Naive thymus-derived CD8-positive, alpha-beta T cell (primary cell): ENCODE results near the gene IFNG-AS1. TPM values are rescaled to one million over a fixed set of nuclear protein-coding genes. Genes with fewer than 3 reads are reported as not detected.
A peak's percentile ranks its signal among the peaks of the same experiment; 100 is the strongest.

ENCODE experiments used
- ATAC-seq, 2 donors: fragments of 150-1000 bp; cut with Tn5 transposase in 1 of 2; sonication (Bioruptor Pico), chemical (Tn5 transposase) in 1 of 2; 1 replicate in 1 of 2; 2 replicates in 1 of 2; pipeline ENCODE4 v1.10.0; 2021; ENCODE audit warnings: mild to moderate bottlenecking in 2 of 2, moderate library complexity in 2 of 2
- POLR2A ChIA-PET: fragments of 350-600 bp; sonication (Branson Sonifier 250); formaldehyde crosslinking; loops from one replicate; lab custom pipeline; 2021; ENCODE audit warnings: antibody characterized with exemption; lab: Charles Lee
- DNase-seq, 10 donors: peaks; one replicate each; pipeline versions ENCODE4 v3.0.0 to v3.0.0-alpha.2; 2020 to 2022
- H3K27ac Mint-ChIP-seq, 10 donors: one replicate each; pipeline ENCODE4 v1.8.0; 2020 to 2022; ENCODE audit warnings: mild to moderate bottlenecking in 10 of 10, mixed read lengths in 10 of 10, moderate library complexity in 4 of 10, inconsistent platforms in 1 of 10
- H3K27me3 Mint-ChIP-seq, 5 donors: one replicate each; pipeline ENCODE4 v1.8.0; 2021 to 2022; ENCODE audit warnings: mixed read lengths in 5 of 5
- H3K36me3 Mint-ChIP-seq, 3 donors: one replicate each; pipeline ENCODE4 v1.8.0; 2020 to 2022; ENCODE audit warnings: mixed read lengths in 3 of 3, mild to moderate bottlenecking in 2 of 3, inconsistent platforms in 1 of 3
- H3K4me1 Mint-ChIP-seq, 4 donors: one replicate each; pipeline ENCODE4 v1.8.0; 2021 to 2022; ENCODE audit warnings: mixed read lengths in 4 of 4
- H3K4me3 Mint-ChIP-seq, 10 donors: one replicate each; pipeline ENCODE4 v1.8.0; 2020 to 2022; ENCODE audit warnings: mild to moderate bottlenecking in 10 of 10, mixed read lengths in 10 of 10, moderate library complexity in 6 of 10, inconsistent platforms in 1 of 10
- H3K9me3 Mint-ChIP-seq, 9 donors: one replicate each; pipeline ENCODE4 v1.8.0; 2020 to 2022; ENCODE audit warnings: mixed read lengths in 9 of 9, mild to moderate bottlenecking in 3 of 9, inconsistent platforms in 1 of 9, moderate library complexity in 1 of 9
- polyA plus RNA-seq, 3 donors: library from polyadenylated mRNA; unstranded; fragments of 300-500 nt; fragmentation: Illumina TruSeq; gene quantifications; one replicate each; pipeline ENCODE4 v1.2.3, GENCODE V29; 2021
- total RNA-seq, 8 experiments: library from RNA in 2 of 8; stranded (reverse) in 2 of 8; gene quantifications; one replicate each; pipeline ENCODE4 v1.2.3 and lab custom pipeline; 2021 to 2026

Gene IFNG-AS1
- total and polyA plus RNA-seq, 5 experiments from 2014 or later, result 0.88 to 3.1 (median 1.9) TPM

DNA sequence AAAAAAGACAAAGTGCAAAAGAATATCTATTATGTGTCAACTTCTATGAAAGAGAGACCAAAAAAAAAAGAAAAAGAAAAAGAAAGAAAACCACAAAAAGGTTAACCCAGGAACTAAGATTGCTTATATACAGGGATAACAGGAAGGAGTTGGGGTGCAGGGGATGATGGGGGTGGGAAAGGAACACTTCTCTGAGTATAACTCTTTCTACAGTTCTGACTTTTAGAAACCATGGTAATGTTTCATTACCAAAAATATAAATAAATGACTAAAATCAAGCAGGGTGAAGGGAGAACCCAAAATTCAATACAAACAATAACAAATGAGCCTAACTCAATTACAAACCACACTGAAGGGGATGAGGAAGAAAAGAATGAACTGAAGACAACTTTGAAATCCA lies 9.1 kb downstream of the IFNG-AS1 start:
- peaks cover 0 to 6% (median 0%) of the 10 kb centered on the region in 3 donors for H3K36me3 Mint-ChIP-seq
- POLR2A ChIA-PET, result no interaction called here
- no peak for ATAC-seq
- H3K27ac Mint-ChIP-seq, result peak overlapping the region in 1 of 10 donors; percentile 3
- H3K4me1 Mint-ChIP-seq, result peaks cover 8 to 16% (median 12%) of the 10 kb centered on the region in 4 donors
- no peak for DNase-seq
- no peaks in the 10 kb centered on the region for H3K27me3 Mint-ChIP-seq
- no peaks in the 10 kb centered on the region for H3K9me3 Mint-ChIP-seq
- peak overlapping the region in 1 of 10 donors; percentile 0 for H3K4me3 Mint-ChIP-seq

DNA sequence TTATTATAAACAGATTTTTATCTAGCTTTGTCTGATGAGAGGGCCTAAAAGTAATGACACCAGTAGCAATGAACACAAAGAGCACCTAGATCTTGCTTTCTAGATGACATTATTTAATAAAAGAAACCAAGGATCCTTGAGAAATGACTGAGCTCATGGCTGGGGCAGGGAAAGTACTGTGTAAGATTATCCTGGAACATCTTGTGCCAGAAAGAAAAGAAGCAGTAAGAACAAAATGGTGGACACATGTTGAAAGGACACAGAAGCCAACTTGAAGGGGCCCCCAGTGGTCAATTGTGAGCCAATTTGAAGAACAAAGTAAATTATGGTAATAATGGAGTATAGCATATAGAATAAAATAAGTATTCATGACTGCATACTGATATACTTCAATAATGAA lies 10.0 kb downstream of the IFNG-AS1 start:
- ATAC-seq (no peak), DNase-seq (no peak)
- POLR2A ChIA-PET, result no interaction called here
- Mint-ChIP-seq H3K4me1 (peaks cover 8 to 16% (median 10%) of the 10 kb centered on the region in 4 donors), H3K27ac (no peak overlapping the region), H3K9me3 (no peaks in the 10 kb centered on the region), H3K36me3 (peaks cover 0 to 6% (median 0%) of the 10 kb centered on the region in 3 donors), H3K4me3 (no peak overlapping the region), H3K27me3 (no peaks in the 10 kb centered on the region)

DNA sequence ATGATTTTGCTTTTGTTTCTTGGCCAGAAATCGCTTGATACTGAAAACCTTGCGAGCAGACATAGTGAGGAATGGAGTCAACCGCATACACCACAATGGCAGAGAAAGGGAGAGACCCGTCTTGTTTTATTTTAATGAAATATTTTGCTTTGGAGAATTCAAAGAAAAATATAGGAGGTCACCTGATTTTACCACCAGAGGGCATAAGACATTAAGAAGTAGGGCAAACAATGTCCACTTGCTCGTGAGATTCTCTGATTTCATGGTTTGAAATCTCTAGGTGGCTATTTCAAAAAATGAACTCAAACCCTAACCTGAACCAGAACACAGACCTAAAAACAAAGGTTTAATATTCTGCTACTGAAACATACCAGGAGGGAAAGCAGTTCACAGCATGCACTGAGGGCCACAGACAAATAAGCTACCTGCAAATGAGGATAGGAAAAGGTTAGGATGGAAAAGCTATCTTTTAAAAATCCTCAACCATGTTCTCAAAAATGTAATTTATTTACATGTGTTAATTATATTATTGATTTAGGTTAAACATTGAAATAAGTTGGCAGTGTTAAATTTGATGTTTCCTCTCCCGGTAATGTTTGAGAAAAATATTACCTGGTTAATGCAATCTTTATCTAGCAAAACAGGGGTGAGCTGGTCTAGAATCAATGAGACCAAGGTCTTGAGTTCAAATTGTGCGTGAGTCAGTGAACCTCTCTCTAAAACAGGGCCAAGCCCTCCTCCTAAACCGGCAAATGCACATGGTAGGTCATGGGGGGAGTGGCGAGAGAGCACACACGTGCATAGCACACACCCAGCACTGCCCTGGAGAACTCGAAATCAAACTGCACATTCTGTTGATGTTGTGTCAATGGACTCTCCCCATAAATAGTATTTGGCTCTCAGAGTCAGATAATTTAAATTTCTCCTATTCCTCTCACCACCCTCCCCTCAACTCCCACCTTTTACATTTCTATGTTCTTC lies 12.5 kb downstream of the IFNG-AS1 start:
- Mint-ChIP-seq H3K27me3 (no peaks in the 10 kb centered on the region), H3K4me1 (peaks cover 7 to 14% (median 9%) of the 10 kb centered on the region in 4 donors), H3K4me3 (no peak overlapping the region), H3K9me3 (no peaks in the 10 kb centered on the region), H3K27ac (no peak overlapping the region), H3K36me3 (no peaks in the 10 kb centered on the region)
- POLR2A ChIA-PET, result no interaction called here
- peak in 1 of 10 donors; percentile 13 for DNase-seq
- no peak for ATAC-seq

DNA sequence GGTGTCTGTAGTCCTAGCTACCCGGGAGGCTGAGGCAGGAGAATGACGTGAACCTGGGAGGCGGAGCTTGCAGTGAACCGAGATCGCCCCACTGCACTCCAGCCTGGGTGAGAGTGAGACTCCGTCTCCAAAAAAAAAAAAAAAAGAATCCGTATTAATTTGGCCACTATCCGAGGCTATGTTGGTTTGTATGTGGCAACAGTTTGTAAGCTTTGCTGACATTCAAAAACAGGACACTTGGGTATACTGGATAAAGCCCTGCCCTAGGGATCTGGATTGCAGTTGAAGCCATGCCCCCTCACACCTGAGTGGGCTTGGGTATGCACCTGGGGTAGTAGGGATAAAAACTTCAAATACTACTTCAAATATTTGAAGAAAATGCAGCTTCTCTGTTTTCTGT lies 14.5 kb downstream of the IFNG-AS1 start:
- H3K27ac Mint-ChIP-seq, result no peak overlapping the region
- ATAC-seq (no peak), DNase-seq (no peak)
- H3K9me3 Mint-ChIP-seq, result no peaks in the 10 kb centered on the region
- no peaks in the 10 kb centered on the region for H3K36me3 Mint-ChIP-seq
- peaks cover 0 to 3% (median under 1%) of the 10 kb centered on the region in 4 donors for H3K4me1 Mint-ChIP-seq
- POLR2A ChIA-PET, result interaction anchor here (0.6 kb wide), 1 partner anchor 58 kb away, joined by 3 read pairs; no protein-coding TSS in a partner anchor
- no peaks in the 10 kb centered on the region for H3K27me3 Mint-ChIP-seq
- H3K4me3 Mint-ChIP-seq, result no peak overlapping the region

DNA sequence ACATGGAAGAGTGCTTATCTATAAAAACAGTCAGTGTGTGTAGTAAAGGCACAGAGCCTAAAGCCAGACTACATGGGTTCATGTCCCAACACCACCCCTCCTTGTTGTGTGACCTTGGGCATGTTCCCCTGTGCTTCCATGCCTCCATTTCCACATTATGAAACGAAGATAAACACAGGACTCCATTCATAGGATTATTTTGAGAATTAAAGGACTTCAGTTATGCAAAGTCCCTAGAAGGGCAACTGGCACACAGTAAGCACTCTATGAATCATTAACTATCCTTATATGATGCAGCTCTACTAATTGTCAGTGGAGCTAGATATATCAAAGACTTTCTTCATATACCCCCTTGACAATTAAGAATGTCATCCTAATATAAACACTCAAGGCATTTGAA lies 17.8 kb downstream of the IFNG-AS1 start:
- H3K9me3 Mint-ChIP-seq, result no peaks in the 10 kb centered on the region
- no peak for ATAC-seq
- DNase-seq, result no peak
- H3K27ac Mint-ChIP-seq, result peak overlapping the region in 1 of 10 donors; percentile 29
- no peaks in the 10 kb centered on the region for H3K27me3 Mint-ChIP-seq
- H3K4me3 Mint-ChIP-seq, result no peak overlapping the region
- POLR2A ChIA-PET, result no interaction called here
- H3K36me3 Mint-ChIP-seq, result peaks cover 0 to 2% (median 0%) of the 10 kb centered on the region in 3 donors
- H3K4me1 Mint-ChIP-seq, result peaks cover 1 to 9% (median 2%) of the 10 kb centered on the region in 4 donors

DNA sequence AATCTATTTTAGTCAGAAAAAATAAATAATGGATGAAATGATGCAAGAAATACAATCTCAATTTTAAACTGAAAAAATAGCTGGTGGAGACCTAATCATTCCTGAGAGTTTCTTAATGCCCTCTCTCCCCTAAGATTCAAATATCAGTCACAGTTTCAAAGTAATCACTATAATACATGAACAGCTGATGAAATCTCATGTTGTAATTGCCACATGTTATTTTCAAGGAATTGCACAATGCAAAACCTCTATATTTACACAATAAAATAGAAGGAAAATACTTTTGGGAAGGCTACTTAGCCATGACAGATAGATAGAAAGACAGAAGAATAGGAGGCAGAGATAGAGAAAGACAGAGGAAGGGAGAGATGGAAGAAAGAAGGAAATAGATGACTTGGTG lies 18.2 kb downstream of the IFNG-AS1 start:
- peaks cover 2 to 13% (median 4%) of the 10 kb centered on the region in 4 donors for H3K4me1 Mint-ChIP-seq
- H3K27ac Mint-ChIP-seq, result no peak overlapping the region
- no peak for DNase-seq
- no peaks in the 10 kb centered on the region for H3K27me3 Mint-ChIP-seq
- POLR2A ChIA-PET, result no interaction called here
- no peaks in the 10 kb centered on the region for H3K9me3 Mint-ChIP-seq
- no peak for ATAC-seq
- H3K4me3 Mint-ChIP-seq, result no peak overlapping the region
- H3K36me3 Mint-ChIP-seq, result peaks cover 0 to 2% (median 0%) of the 10 kb centered on the region in 3 donors

DNA sequence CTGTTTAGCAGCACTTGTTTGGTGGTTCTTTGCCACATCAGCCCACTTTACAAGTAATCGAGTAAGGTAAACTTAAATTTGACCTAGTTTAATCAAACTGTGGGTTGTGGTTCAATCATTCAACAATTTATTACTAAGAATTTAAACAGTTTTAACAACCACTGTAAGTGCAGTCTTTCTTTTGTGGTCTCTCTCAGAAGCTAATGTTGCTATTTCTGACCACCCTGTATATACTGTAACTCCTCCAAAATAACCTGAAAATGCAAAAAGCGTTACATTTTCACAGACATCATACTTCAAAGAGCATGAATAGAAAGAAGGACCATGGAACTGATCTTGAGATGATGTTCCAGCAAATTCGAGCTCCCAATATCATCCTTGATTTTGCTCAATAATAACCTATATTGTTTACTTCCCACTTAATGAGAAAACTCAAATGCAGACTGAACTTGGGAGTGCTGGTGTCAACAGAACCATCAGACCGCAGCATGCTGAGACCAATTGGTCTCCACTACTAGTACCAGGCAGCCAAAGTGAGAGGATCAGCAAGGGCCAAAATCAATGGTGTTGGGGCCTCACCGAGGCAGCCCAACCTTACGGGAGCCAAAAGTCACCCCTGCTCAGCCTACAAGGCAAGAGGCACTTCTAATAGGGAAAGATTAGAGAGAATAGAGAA lies 22.1 kb downstream of the IFNG-AS1 start:
- DNase-seq (no peak), ATAC-seq (no peak)
- H3K4me1 Mint-ChIP-seq, result peaks cover 2 to 20% (median 5%) of the 10 kb centered on the region in 4 donors
- H3K9me3 Mint-ChIP-seq, result no peaks in the 10 kb centered on the region
- H3K4me3 Mint-ChIP-seq, result peak overlapping the region in 1 of 10 donors; percentile 41
- peaks cover 0 to 8% (median 0%) of the 10 kb centered on the region in 3 donors for H3K36me3 Mint-ChIP-seq
- H3K27me3 Mint-ChIP-seq, result no peaks in the 10 kb centered on the region
- H3K27ac Mint-ChIP-seq, result peak overlapping the region in 2 of 10 donors; percentile 4 to 12
- POLR2A ChIA-PET, result no interaction called here

DNA sequence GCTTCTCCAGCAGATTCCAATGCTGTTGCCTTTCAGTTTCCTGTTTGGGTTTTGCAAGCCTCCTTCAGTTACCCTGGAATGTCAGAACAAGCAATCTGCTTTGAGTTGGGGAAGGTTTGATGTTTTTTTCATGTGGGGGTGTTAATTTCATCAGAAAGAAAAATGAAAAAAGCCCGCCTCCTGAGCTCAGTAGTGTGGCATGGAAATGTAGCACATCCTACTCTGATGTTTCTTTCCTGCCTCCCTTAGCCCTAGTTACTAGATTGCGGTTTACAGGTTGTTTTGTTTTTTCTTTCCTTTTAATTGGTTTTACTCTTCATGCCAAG lies 22.6 kb downstream of the IFNG-AS1 start:
- Mint-ChIP-seq H3K27me3 (no peaks in the 10 kb centered on the region), H3K4me3 (no peak overlapping the region), H3K9me3 (peaks cover 0 to 3% (median 0%) of the 10 kb centered on the region in 9 donors), H3K27ac (no peak overlapping the region), H3K36me3 (peaks cover 0 to 8% (median 0%) of the 10 kb centered on the region in 3 donors), H3K4me1 (peaks cover 2 to 20% (median 5%) of the 10 kb centered on the region in 4 donors)
- ATAC-seq (no peak), DNase-seq (no peak)
- POLR2A ChIA-PET, result no interaction called here

DNA sequence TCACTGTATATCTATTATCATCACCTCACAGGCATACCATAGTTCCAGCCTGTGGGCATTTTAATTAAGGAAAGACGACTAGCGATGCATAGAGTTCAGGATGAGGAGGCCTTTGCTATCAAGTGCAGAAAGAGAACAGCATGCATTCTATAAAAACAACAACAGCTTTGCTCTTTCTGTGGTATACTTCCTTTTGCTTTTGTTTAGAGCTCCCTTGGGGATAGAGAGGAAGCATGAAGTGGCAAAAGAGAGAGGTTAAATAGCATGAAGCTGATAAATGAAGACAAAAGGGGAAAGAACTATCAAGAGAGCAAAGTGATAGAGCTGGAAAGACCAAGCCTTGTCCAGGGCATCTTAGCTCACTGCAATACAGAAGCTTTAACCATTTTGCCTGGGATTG lies 23.5 kb downstream of the IFNG-AS1 start:
- H3K9me3 Mint-ChIP-seq, result peaks cover 0 to 3% (median 0%) of the 10 kb centered on the region in 9 donors
- H3K27ac Mint-ChIP-seq, result no peak overlapping the region
- peaks cover 0 to 8% (median 0%) of the 10 kb centered on the region in 3 donors for H3K36me3 Mint-ChIP-seq
- ATAC-seq (no peak), DNase-seq (no peak)
- peaks cover 2 to 20% (median 5%) of the 10 kb centered on the region in 4 donors for H3K4me1 Mint-ChIP-seq
- no peak overlapping the region for H3K4me3 Mint-ChIP-seq
- POLR2A ChIA-PET, result no interaction called here
- H3K27me3 Mint-ChIP-seq, result peaks cover 0 to 4% (median 0%) of the 10 kb centered on the region in 5 donors

DNA sequence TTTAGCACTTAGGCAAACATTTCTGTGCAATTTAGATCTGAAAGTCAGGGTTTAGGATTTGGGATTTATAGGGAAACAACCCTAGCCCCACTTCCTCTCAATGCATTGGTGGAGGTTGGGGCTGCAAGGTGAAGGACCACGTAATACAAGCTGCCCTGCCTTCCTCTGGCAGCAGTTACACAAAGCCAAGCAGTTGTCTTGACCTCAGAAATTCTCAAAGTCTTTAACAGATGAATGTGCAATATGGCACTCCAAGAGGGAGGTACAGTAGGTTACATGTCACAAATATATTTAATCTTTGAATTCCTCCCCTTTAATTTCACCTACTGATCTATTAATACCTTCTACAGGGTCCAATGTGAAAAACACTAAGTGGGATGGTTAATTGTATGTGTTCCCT lies 23.9 kb downstream of the IFNG-AS1 start:
- ATAC-seq (no peak), DNase-seq (no peak)
- Mint-ChIP-seq H3K9me3 (peaks cover 0 to 3% (median 0%) of the 10 kb centered on the region in 9 donors), H3K4me3 (no peak overlapping the region), H3K27ac (no peak overlapping the region), H3K27me3 (peaks cover 0 to 4% (median 0%) of the 10 kb centered on the region in 5 donors), H3K4me1 (peaks cover 2 to 20% (median 5%) of the 10 kb centered on the region in 4 donors), H3K36me3 (peaks cover 0 to 10% (median 0%) of the 10 kb centered on the region in 3 donors)
- POLR2A ChIA-PET, result no interaction called here

DNA sequence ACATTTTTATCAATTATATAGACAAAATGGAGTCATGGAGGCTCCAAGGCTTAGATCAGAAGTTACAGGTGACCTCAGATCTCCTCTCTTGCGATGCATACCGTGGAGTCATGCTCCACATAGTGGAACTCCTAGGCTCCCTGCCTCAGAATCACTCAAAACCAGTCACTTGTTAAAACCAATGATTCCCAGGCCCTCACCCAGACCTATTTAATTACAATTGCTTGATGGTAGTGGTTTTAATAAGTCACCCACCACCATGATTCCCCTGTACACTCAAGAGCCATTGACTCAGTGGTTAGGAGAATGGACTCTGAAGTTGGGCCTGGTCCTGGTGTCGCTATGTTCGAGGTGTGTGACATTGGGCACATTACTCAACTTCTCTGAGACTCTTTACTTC lies 26.9 kb downstream of the IFNG-AS1 start:
- Mint-ChIP-seq H3K9me3 (peaks cover 0 to 3% (median 0%) of the 10 kb centered on the region in 9 donors), H3K27ac (no peak overlapping the region), H3K36me3 (peaks cover 0 to 8% (median 0%) of the 10 kb centered on the region in 3 donors), H3K27me3 (peaks cover 0 to 4% (median 0%) of the 10 kb centered on the region in 5 donors), H3K4me1 (peaks cover 0 to 20% (median 3%) of the 10 kb centered on the region in 4 donors), H3K4me3 (no peak overlapping the region)
- POLR2A ChIA-PET, result interaction anchor here (0.6 kb wide), 1 partner anchor 138 kb away, joined by 3 read pairs; no protein-coding TSS in a partner anchor
- DNase-seq (no peak), ATAC-seq (no peak)

DNA sequence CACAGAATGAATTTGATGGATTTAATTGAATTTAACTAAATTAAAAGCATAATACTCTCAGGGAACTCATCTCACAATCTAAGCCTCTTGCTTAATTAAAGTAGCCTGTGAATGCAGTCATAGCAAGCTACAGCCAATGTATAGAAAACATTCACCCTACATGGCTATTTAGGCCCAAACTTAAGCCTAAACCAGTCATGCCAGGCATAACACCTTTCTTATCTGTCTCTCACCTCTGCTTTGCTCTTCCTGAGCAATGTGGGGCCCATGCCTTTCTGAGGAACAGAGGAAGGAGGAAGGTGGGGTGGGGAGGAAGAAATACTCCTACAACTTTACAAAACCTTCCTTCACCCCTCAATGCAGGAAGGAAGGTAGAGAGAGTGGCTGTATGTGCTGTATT lies 29.1 kb downstream of the IFNG-AS1 start:
- no peak overlapping the region for H3K27ac Mint-ChIP-seq
- POLR2A ChIA-PET, result no interaction called here
- DNase-seq, result no peak
- H3K27me3 Mint-ChIP-seq, result peaks cover 0 to 4% (median 0%) of the 10 kb centered on the region in 5 donors
- ATAC-seq, result no peak
- H3K4me1 Mint-ChIP-seq, result peaks cover 0 to 5% (median under 1%) of the 10 kb centered on the region in 4 donors
- peaks cover 0 to 11% (median 3%) of the 10 kb centered on the region in 3 donors for H3K36me3 Mint-ChIP-seq
- peaks cover 0 to 3% (median 0%) of the 10 kb centered on the region in 9 donors for H3K9me3 Mint-ChIP-seq
- no peak overlapping the region for H3K4me3 Mint-ChIP-seq
